SJSA1 (cell line): Measurements from ENCODE around the gene RCHY1. TPM values are rescaled to one million over a fixed set of nuclear protein-coding genes. Genes with fewer than 3 reads are reported as not detected.
"Not testable (repeated sequence)": the region's sequence is repeated elsewhere in the genome, so short reads cannot be mapped to it uniquely, and the experiment has no call there.

ENCODE experiments used
- DNase-seq, 2 experiments: peaks; one replicate each; pipeline ENCODE4 v3.0.0-alpha.2; 2015 to 2020; ENCODE audit warnings: low spot score in 2 of 2, low read depth in 1 of 2
- H3K27ac ChIP-seq: fragments of 250-450 bp; sonication (Bioruptor Pico); 2 replicates; pipeline ENCODE4 v1.5.1; 2020; ENCODE audit warnings: mild to moderate bottlenecking, moderate library complexity
- H3K27me3 ChIP-seq: fragments of 250-450 bp; sonication (Bioruptor Pico); replicated peaks from 2 replicates; pipeline ENCODE4 v1.5.1; 2020; ENCODE audit warnings: mild to moderate bottlenecking, moderate library complexity
- H3K36me3 ChIP-seq: fragments of 250-450 bp; sonication (Bioruptor Pico); 2 replicates; pipeline ENCODE4 v1.5.1; 2020; ENCODE audit warnings: mild to moderate bottlenecking
- H3K4me1 ChIP-seq: fragments of 250-450 bp; sonication (Bioruptor Pico); replicated peaks from 2 replicates; pipeline ENCODE4 v1.6.1; 2021; ENCODE audit warnings: mild to moderate bottlenecking
- H3K4me3 ChIP-seq: fragments of 250-450 bp; sonication (Bioruptor Pico); 2 replicates; pipeline ENCODE4 v1.5.1; 2020; ENCODE audit warnings: mild to moderate bottlenecking
- H3K9me3 ChIP-seq: fragments of 250-450 bp; sonication (Bioruptor Pico); replicated peaks from 2 replicates; pipeline ENCODE4 v1.5.1; 2020; ENCODE audit warnings: mild to moderate bottlenecking
- total RNA-seq: library from RNA; depleted of rRNA; stranded (reverse); fragments of >200 nt; shearing (Covaris generic); gene quantifications from 2 replicates; pipeline ENCODE4 v1.2.3, GENCODE V29; 2014

RCHY1 gene
- total RNA-seq, 1 experiment from 2014 or later = 34.0 TPM

DNA sequence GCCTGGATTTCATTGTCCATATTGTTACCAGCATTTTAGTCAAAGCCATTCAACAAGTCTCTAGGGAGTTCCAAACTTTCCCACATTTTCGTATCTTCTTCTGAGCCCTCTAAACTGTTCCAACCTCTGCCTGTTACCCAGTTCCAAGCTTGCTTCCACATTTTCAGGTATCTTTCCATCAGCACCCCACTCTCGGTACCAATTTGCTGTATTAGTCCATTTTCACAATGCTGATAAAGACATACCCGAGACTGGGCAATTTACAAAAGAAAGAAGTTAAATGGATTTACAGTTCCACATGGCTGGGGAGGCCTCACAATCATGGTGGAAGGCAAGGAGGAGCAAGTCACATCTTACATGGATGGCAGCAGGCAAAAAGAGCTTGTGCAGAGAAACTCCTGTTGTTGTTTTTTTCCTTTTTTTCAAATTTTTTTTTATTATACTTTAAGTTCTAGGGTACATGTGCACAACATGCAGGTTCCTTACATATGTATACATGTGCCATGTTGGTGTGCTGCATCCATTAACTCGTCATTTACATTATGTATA is 19.2 kb upstream of the RCHY1 start:
- H3K36me3 ChIP-seq, H3K27ac ChIP-seq, H3K4me3 ChIP-seq, DNase-seq, H3K27me3 ChIP-seq, H3K4me1 ChIP-seq, H3K9me3 ChIP-seq: not testable (repeated sequence)

DNA sequence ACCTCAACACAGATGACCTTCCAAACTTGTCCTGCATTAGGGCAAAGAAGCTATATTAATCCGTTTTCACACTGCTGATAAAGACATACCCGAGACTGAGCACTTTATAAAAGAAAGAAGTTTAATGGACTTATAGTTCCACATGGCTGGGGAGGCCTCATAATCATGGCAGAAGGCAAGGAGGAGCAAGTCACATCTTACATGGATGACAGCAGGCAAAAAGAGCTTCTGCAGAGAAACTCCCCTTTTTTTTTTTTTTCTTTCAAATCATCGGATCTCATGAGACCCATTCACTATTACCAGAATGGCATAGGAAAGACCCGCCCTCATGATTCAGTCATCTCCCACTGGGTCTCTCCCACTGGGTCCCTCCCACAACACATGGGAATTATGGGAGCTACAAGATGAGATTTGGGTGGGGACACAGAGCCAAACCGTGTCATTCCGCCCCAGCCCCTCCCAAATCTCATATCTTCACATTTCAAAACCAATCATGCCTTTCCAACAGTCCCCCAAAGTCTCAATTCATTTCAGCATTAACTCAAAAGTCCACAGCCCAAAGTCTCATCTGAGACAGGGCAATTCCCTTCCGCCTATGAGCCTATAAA is 17.4 kb upstream of the RCHY1 start:
- not testable (repeated sequence) for H3K4me3 ChIP-seq, H3K27me3 ChIP-seq, H3K4me1 ChIP-seq, H3K9me3 ChIP-seq, H3K27ac ChIP-seq, DNase-seq
- peaks cover 13% of the 10 kb centered on the region; the same call in 1 of the 2 replicates for H3K36me3 ChIP-seq

- Histone ChIP-seq H3K36me3 (peaks cover 15% of the 10 kb centered on the region), H3K27ac (no peak overlapping the region), H3K27me3 (no peaks in the 10 kb centered on the region), H3K4me3 (no peak overlapping the region), H3K4me1 (no peaks in the 10 kb centered on the region), H3K9me3 (no peaks in the 10 kb centered on the region)
- DNase-seq = no peak
Measured at GRCh38 chr4:75530556-75531322, 16.5 kb upstream of the RCHY1 start.

DNA sequence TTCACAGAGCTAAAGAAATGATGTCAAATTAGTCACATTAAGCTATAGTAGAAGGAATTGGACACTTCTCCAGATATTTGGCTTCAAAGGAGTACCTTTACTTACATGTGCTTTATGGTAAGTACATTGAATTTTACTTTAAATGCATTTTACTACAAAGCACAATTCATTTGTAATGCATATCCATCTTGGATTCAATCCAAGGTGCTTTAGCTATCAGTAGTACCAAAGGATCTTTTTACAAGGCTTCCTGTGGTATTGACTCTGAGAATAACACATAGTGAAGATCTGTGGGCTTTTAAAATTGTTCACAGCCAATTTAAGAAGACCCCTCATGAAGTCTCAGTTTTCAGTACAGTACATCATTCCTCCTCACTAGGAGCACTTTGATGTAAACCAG is 13.3 kb upstream of the RCHY1 start:
- H3K27me3 ChIP-seq = no peaks in the 10 kb centered on the region
- no peaks in the 10 kb centered on the region for H3K4me1 ChIP-seq
- no peak for DNase-seq
- peaks cover 24% of the 10 kb centered on the region for H3K36me3 ChIP-seq
- no peaks in the 10 kb centered on the region for H3K9me3 ChIP-seq
- H3K27ac ChIP-seq = no peak overlapping the region
- H3K4me3 ChIP-seq = no peak overlapping the region

GRCh38 chr4:75525910-75526309 is 11.7 kb upstream of the RCHY1 start:
- Histone ChIP-seq H3K27ac (no peak overlapping the region), H3K4me1 (no peaks in the 10 kb centered on the region), H3K9me3 (no peaks in the 10 kb centered on the region), H3K36me3 (peaks cover 27% of the 10 kb centered on the region), H3K4me3 (no peak overlapping the region), H3K27me3 (no peaks in the 10 kb centered on the region)
- DNase-seq = no peak

- H3K4me3 ChIP-seq = no peak overlapping the region
- no peak overlapping the region for H3K27ac ChIP-seq
- DNase-seq = no peak
- peaks cover 34% of the 10 kb centered on the region for H3K36me3 ChIP-seq
- H3K4me1 ChIP-seq = no peaks in the 10 kb centered on the region
- no peaks in the 10 kb centered on the region for H3K9me3 ChIP-seq
- H3K27me3 ChIP-seq = no peaks in the 10 kb centered on the region
Measured at GRCh38 chr4:75525086-75525485, 10.9 kb upstream of the RCHY1 start.

DNA sequence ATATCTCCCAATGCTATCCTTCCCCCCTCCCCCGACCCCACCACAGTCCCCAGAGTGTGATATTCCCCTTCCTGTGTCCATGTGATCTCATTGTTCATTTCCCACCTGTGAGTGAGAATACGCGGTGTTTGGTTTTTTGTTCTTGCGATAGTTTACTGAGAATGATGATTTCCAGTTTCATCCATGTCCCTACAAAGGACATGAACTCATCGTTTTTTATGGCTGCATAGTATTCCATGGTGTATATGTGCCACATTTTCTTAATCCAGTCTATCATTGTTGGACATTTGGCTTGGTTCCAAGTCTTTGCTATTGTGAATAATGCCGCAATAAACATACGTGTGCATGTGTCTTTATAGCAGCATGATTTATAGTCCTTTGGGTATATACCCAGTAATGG is 5.2 kb upstream of the RCHY1 start:
- H3K4me3 ChIP-seq, H3K27ac ChIP-seq, H3K9me3 ChIP-seq, DNase-seq, H3K27me3 ChIP-seq, H3K4me1 ChIP-seq: not testable (repeated sequence)
- peaks cover 38% of the 10 kb centered on the region for H3K36me3 ChIP-seq

- peaks cover 38% of the 10 kb centered on the region; the same call in 1 of the 2 replicates for H3K36me3 ChIP-seq
- no peak overlapping the region for H3K4me3 ChIP-seq
- DNase-seq = no peak
- H3K27ac ChIP-seq = no peak overlapping the region
- no peaks in the 10 kb centered on the region for H3K9me3 ChIP-seq
- no peaks in the 10 kb centered on the region for H3K27me3 ChIP-seq
- peaks cover 23% of the 10 kb centered on the region for H3K4me1 ChIP-seq
Measured at GRCh38 chr4:75516144-75516543, 1.9 kb upstream of the RCHY1 start.

- H3K9me3 ChIP-seq = no peaks in the 10 kb centered on the region
- H3K36me3 ChIP-seq = peaks cover 35% of the 10 kb centered on the region
- peaks cover 23% of the 10 kb centered on the region for H3K4me1 ChIP-seq
- H3K27ac ChIP-seq = peak overlapping the region; percentile 85
- peak overlapping the region; percentile 82 for H3K4me3 ChIP-seq
- H3K27me3 ChIP-seq = no peaks in the 10 kb centered on the region
- no peak for DNase-seq
Measured at GRCh38 chr4:75514949-75515612, 878 bp upstream of the RCHY1 start.

GRCh38 chr4:75513526-75514130 is 575 bp downstream of the RCHY1 start:
- Histone ChIP-seq H3K36me3 (peaks cover 41% of the 10 kb centered on the region), H3K4me3 (peak overlapping the region; percentile 82), H3K27me3 (no peaks in the 10 kb centered on the region), H3K4me1 (peaks cover 23% of the 10 kb centered on the region), H3K9me3 (no peaks in the 10 kb centered on the region), H3K27ac (peak overlapping the region; percentile 85)
- no peak for DNase-seq

- Histone ChIP-seq H3K27me3 (no peaks in the 10 kb centered on the region), H3K36me3 (peaks cover 39% of the 10 kb centered on the region), H3K9me3 (no peaks in the 10 kb centered on the region), H3K4me3 (peak overlapping the region; percentile 82), H3K27ac (peak overlapping the region; percentile 85), H3K4me1 (peaks cover 23% of the 10 kb centered on the region)
- DNase-seq = peak; percentile 50 to 58
Measured at GRCh38 chr4:75512386-75513211, 1.6 kb downstream of the RCHY1 start.

DNA sequence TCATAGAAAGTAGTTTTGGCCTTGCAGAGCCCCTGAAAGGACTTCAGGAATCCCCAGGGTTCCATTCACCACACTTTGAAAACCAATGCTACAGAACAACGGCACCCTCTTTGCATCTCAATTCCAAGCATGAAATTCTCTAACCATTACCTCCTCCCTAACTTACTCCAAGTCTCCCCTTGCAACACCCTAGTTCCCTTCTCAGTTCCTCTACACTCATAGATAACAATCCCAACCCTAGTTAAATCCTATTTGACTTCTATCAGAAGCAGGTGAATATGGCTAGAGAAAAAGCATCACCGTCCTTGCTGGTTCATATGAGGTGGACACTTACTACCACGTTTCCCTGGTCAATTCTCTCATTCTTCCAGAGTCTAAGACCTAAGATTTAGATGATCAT is 2.4 kb downstream of the RCHY1 start:
- Histone ChIP-seq H3K27me3 (no peaks in the 10 kb centered on the region), H3K4me1 (peaks cover 23% of the 10 kb centered on the region), H3K4me3 (no peak overlapping the region), H3K36me3 (peaks cover 34% of the 10 kb centered on the region), H3K9me3 (no peaks in the 10 kb centered on the region), H3K27ac (peak overlapping the region; percentile 85; the same call in 1 of the 2 replicates)
- no peak for DNase-seq

DNA sequence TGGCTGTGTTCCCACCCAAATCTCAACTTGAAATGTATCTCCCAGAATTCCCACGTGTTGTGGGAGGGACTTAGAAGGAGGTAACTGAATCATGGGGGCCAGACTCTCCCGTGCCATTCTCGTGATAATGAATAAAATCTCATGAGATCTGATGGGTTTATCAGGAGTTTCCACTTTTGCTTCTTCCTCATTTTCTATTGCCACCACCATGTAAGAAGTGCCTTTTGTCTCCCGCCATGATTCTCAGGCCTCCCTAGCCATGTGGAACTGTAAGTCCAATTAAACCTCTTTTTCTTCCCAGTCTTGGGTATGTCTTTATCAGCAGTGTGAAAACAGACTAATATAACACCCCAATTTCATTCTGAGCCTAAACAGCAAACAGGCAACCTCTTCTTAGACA is 4.6 kb downstream of the RCHY1 start:
- H3K27ac ChIP-seq, H3K9me3 ChIP-seq, H3K27me3 ChIP-seq, DNase-seq, H3K4me3 ChIP-seq: not testable (repeated sequence)
- peaks cover 16% of the 10 kb centered on the region for H3K4me1 ChIP-seq
- H3K36me3 ChIP-seq = peaks cover 47% of the 10 kb centered on the region
